ENCODE results near the gene KRT76. TPM values are rescaled to one million over a fixed set of nuclear protein-coding genes. Genes with fewer than 3 reads are reported as not detected.

Gene KRT76
- total RNA-seq, 1 donor: not detected

DNA sequence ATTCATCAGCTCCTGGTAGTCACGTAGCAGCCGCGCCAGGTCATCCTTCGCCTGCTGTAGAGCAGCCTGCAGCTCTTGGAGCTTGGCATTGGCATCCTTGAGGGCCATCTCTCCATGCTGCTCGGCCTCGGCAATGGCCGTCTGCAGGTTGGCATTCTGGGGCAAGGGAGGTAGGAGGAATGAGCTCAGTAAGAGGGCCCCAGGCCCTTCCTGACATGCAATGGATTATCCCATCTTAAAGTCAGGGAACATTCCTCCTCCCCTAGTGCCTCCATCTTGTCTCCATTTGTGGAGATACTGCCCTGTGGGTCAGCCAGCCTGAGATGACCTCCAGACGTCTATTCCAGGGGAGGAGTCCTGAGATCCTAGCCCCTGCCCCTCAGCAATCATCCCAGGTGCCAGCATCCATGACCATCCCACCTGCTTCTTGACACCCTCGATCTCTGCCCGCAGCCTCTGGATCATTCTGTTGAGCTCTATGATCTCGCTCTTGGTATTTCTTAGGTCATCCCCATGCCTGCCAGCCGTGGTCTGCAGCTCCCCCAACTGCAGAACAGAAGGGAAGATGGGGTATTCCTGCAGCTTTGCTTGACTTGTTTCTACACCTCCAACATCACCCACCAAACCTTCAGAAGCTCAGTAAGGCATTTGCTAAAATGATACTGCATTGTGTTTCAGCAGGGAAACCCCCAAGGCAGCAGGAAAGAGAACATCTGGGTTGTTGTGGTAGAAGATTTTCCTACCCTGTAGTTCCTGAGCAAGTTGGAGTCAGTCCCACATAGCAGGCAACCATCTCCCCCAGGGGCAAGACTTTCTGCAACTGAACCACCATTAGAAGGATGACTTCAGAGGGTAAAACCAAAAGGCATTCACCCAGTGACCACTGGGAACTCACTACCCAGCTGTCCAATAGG is 14.4 kb upstream of the KRT76 start:
- TF ChIP-seq, protein P1, sequence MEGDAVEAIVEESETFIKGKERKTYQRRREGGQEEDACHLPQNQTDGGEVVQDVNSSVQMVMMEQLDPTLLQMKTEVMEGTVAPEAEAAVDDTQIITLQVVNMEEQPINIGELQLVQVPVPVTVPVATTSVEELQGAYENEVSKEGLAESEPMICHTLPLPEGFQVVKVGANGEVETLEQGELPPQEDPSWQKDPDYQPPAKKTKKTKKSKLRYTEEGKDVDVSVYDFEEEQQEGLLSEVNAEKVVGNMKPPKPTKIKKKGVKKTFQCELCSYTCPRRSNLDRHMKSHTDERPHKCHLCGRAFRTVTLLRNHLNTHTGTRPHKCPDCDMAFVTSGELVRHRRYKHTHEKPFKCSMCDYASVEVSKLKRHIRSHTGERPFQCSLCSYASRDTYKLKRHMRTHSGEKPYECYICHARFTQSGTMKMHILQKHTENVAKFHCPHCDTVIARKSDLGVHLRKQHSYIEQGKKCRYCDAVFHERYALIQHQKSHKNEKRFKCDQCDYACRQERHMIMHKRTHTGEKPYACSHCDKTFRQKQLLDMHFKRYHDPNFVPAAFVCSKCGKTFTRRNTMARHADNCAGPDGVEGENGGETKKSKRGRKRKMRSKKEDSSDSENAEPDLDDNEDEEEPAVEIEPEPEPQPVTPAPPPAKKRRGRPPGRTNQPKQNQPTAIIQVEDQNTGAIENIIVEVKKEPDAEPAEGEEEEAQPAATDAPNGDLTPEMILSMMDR (IDR thresholded peaks at IDR 0.05; ENCODE audit: insufficient read depth, low read length): no peak
- DNase-seq (ENCODE audit: low read depth): no peak
- H3K4me3 ChIP-seq (ENCODE audit: low read depth, low read length): no peak overlapping the region

DNA sequence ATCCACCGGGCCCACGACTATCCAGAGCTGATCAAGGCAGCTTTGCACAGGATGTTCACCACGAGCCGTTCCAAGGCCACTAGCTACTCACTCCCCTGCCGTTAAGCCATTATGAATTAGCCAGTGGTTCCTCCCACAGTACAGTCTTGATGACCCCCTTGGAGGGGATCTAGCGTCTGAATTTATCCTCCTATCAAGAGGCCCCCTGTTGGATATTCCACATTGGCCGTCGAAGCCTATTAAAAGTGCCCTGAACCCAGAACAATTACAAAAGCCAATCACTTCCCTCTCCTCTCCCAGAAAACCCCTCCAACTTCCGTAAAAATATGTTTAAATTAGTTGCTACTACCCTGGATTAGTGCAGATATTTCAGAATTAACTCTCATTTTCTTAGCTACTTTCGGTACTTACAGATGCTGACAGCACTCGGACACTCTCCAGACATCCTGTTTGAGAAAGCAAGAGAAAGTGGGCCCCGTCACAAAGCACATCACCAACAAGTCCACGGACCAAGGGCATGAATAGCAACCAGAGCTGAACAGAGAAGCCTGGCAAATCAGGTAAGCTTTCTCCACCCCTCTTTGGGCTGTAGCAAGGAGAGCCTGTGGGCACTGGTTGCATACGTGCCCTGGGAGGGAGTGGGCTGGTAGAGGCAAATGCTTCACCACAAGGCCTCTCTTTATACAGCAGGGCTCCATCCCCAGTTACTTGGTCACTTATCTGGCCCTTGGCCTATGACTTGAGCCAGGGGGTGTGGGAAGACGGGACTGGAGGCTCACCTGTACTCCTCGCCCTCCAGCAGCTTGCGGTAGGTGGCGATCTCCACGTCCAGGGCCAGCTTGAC is 13.5 kb upstream of the KRT76 start:
- TF ChIP-seq, protein P1 (IDR thresholded peaks at IDR 0.05; ENCODE audit: insufficient read depth, low read length): no peak
- no peak overlapping the region for H3K4me3 ChIP-seq (ENCODE audit: low read depth, low read length)
- DNase-seq (ENCODE audit: low read depth): no peak

DNA sequence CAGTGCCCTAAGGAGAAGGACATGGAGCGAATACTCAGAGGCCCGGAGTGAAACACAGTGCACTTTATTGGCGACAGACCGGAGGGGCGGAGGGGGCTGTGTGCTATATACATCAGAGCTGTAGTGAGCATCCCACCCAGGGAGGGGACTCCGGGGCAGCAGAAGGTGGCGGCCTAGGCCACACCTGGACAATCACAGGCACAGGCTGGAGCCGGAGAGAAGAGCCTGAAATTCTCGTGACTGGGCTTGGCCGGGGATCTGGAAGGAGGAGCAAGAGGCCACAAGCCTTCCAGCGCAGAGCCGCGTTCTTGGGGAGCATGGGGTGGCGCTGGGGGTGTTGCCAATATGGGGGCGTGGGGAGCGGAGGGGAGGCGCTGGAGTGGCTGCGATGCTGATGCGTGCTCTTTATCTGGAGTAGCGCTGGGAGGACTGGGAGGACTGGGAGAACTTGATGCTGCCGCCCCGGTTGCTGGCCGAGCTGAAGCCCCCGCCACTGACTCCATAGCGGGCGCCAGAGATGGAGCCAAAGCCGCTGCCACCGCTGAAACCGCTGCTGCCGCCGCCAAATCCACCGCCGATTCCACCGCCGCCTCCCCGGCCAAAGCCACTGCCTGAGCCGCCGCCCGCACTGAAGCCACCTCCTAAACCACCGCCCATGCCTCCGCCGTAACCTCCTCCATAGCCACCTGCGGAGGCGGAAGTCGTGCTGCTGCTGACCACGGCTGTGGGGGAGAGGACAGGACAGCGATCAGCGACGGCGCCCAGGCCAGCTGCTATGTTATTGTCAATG is 12.7 kb upstream of the KRT76 start:
- TF ChIP-seq, protein P1 (IDR thresholded peaks at IDR 0.05; ENCODE audit: insufficient read depth, low read length): no peak
- H3K4me3 ChIP-seq (ENCODE audit: low read depth, low read length): no peak overlapping the region
- no peak for DNase-seq (ENCODE audit: low read depth)

DNA sequence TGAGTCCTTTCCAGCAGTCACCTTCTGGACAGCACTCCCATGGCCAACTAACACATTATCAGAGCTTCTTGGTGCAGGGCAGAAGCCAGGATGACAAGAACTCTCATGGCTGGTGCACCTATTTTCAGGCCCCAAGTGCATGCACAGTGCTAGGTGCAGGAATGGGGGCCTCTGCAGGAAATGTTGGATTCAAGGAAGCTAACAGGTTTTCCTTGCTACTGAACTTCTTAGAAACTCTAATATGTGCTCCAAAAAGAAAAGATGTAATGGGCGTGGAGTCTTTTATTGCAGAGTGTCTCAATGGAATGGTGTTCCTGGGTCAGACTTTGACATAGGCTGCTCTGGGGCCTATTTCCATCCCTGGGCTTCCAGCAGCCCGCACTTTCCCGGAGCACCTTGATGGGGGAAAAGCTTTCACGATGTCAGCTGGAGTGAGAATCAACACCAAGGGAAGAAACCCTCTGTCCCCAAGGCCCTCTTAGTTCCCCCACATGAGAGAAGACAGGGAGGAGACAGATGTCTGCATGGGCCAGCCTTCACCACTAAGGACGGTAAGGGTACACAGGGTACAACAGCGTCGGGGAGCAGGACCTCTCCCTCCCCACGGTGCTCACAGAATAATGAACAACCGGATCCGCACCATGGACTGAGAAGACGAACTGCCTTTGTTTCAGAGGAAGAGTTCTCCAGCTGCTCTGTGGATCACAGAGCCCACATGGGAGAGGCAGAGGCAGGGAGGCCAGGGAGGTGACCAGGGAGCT is 11.9 kb upstream of the KRT76 start:
- TF ChIP-seq, protein P1 (IDR thresholded peaks at IDR 0.05; ENCODE audit: insufficient read depth, low read length): no peak
- no peak for DNase-seq (ENCODE audit: low read depth)
- no peak overlapping the region for H3K4me3 ChIP-seq (ENCODE audit: low read depth, low read length)

DNA sequence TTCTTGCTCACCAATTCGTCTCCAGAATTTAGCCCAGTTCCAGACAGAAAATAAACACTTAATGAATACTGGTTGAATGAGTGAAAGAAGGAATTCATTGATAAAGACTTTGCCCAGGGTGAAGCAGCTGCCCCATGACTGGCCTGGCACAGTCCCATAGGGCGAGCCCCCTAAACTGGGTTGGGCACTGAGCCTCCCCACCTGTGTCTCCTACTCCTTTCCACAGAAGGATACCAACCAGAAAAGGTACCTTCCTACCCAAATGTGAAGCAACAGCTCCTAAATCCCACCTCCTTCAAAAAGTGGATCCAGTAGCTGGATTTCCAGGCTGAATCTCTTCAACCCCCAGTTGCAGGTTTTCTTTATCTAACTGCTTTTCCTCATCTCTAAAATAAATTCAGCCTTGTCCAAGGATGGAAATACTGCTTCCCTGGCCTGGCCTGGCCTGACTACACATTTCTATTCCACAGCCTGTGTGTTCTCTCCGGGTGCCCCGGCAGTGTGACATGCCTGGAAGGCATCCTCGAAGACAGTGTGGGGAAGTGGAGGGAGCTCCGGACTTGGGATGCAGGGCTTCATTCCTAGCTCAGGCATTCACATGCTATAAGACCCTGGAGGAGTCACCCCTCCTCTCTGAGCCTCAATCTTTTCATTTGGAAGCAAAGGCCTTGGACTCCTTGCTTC is 11.2 kb upstream of the KRT76 start:
- no peak overlapping the region for H3K4me3 ChIP-seq (ENCODE audit: low read depth, low read length)
- no peak for DNase-seq (ENCODE audit: low read depth)
- TF ChIP-seq, protein P1 (IDR thresholded peaks at IDR 0.05; ENCODE audit: insufficient read depth, low read length): no peak
